Measurements from ENCODE around the gene KCNE1. TPM values are rescaled to one million over a fixed set of nuclear protein-coding genes. Genes with fewer than 3 reads are reported as not detected.

The KCNE1 gene
- total RNA-seq, 1 experiment from 2014 or later: not detected

- in situ Hi-C loops (cut with HindIII; ENCODE audit: low pct_unique_long_range_greater_than_20kb, low sequenced_read_pairs): no loop called here
- DNase-seq (ENCODE audit: low read depth, low spot score): no peak
These were observed 31.0 kb upstream of the KCNE1 start for GRCh38 chr21:34543017-34543416.

GRCh38 chr21:34540206-34540605 lies 28.2 kb upstream of the KCNE1 start:
- in situ Hi-C loops (cut with HindIII; ENCODE audit: low pct_unique_long_range_greater_than_20kb, low sequenced_read_pairs): no loop called here
- no peak for DNase-seq (ENCODE audit: low read depth, low spot score)

GRCh38 chr21:34537838-34538237 lies 25.8 kb upstream of the KCNE1 start:
- no peak for DNase-seq (ENCODE audit: low read depth, low spot score)
- in situ Hi-C loops (cut with HindIII; ENCODE audit: low pct_unique_long_range_greater_than_20kb, low sequenced_read_pairs): no loop called here

GRCh38 chr21:34536820-34537219 lies 24.8 kb upstream of the KCNE1 start:
- in situ Hi-C loops (cut with HindIII; ENCODE audit: low pct_unique_long_range_greater_than_20kb, low sequenced_read_pairs): no loop called here
- no peak for DNase-seq (ENCODE audit: low read depth, low spot score)

- in situ Hi-C loops (cut with HindIII; ENCODE audit: low pct_unique_long_range_greater_than_20kb, low sequenced_read_pairs): no loop called here
- DNase-seq (ENCODE audit: low read depth, low spot score): no peak
These were observed 24.3 kb upstream of the KCNE1 start for GRCh38 chr21:34536311-34536710.

GRCh38 chr21:34535886-34536285 lies 23.9 kb upstream of the KCNE1 start:
- in situ Hi-C loops (cut with HindIII; ENCODE audit: low pct_unique_long_range_greater_than_20kb, low sequenced_read_pairs): no loop called here
- DNase-seq (ENCODE audit: low read depth, low spot score): no peak

- in situ Hi-C loops (cut with HindIII; ENCODE audit: low pct_unique_long_range_greater_than_20kb, low sequenced_read_pairs): no loop called here
- DNase-seq (ENCODE audit: low read depth, low spot score): peak; percentile 73
These were observed 22.5 kb upstream of the KCNE1 start for GRCh38 chr21:34534522-34534921.

GRCh38 chr21:34533938-34534337 lies 21.9 kb upstream of the KCNE1 start:
- DNase-seq (ENCODE audit: low read depth, low spot score): no peak
- in situ Hi-C loops (cut with HindIII; ENCODE audit: low pct_unique_long_range_greater_than_20kb, low sequenced_read_pairs): no loop called here

- in situ Hi-C loops (cut with HindIII; ENCODE audit: low pct_unique_long_range_greater_than_20kb, low sequenced_read_pairs): no loop called here
- DNase-seq (ENCODE audit: low read depth, low spot score): no peak
These were observed 19.4 kb upstream of the KCNE1 start for GRCh38 chr21:34531399-34531798.

- in situ Hi-C loops (cut with HindIII; ENCODE audit: low pct_unique_long_range_greater_than_20kb, low sequenced_read_pairs): no loop called here
- DNase-seq (ENCODE audit: low read depth, low spot score): no peak
These were observed 18.3 kb upstream of the KCNE1 start for GRCh38 chr21:34530261-34530660.

GRCh38 chr21:34528131-34528561 lies 16.1 kb upstream of the KCNE1 start:
- no peak for DNase-seq (ENCODE audit: low read depth, low spot score)
- in situ Hi-C loops (cut with HindIII; ENCODE audit: low pct_unique_long_range_greater_than_20kb, low sequenced_read_pairs): no loop called here

GRCh38 chr21:34526618-34527290 lies 14.7 kb upstream of the KCNE1 start:
- in situ Hi-C loops (cut with HindIII; ENCODE audit: low pct_unique_long_range_greater_than_20kb, low sequenced_read_pairs): no loop called here
- DNase-seq (ENCODE audit: low read depth, low spot score): peak; percentile 96

- in situ Hi-C loops (cut with HindIII; ENCODE audit: low pct_unique_long_range_greater_than_20kb, low sequenced_read_pairs): no loop called here
- DNase-seq (ENCODE audit: low read depth, low spot score): no peak
These were observed 14.2 kb upstream of the KCNE1 start for GRCh38 chr21:34526241-34526617.

- no peak for DNase-seq (ENCODE audit: low read depth, low spot score)
- in situ Hi-C loops (cut with HindIII; ENCODE audit: low pct_unique_long_range_greater_than_20kb, low sequenced_read_pairs): no loop called here
These were observed 12.9 kb upstream of the KCNE1 start for GRCh38 chr21:34524646-34525601.

GRCh38 chr21:34523019-34523555 lies 11.1 kb upstream of the KCNE1 start:
- in situ Hi-C loops (cut with HindIII; ENCODE audit: low pct_unique_long_range_greater_than_20kb, low sequenced_read_pairs): no loop called here
- DNase-seq (ENCODE audit: low read depth, low spot score): no peak

GRCh38 chr21:34522284-34522683 lies 10.3 kb upstream of the KCNE1 start:
- DNase-seq (ENCODE audit: low read depth, low spot score): no peak
- in situ Hi-C loops (cut with HindIII; ENCODE audit: low pct_unique_long_range_greater_than_20kb, low sequenced_read_pairs): no loop called here

GRCh38 chr21:34521561-34521960 lies 9.6 kb upstream of the KCNE1 start:
- in situ Hi-C loops (cut with HindIII; ENCODE audit: low pct_unique_long_range_greater_than_20kb, low sequenced_read_pairs): no loop called here

GRCh38 chr21:34520764-34521508 lies 8.9 kb upstream of the KCNE1 start:
- DNase-seq (ENCODE audit: low read depth, low spot score): no peak

More at GRCh38 chr21:34521561-34521960, 9.6 kb upstream of the KCNE1 start:
- no peak for DNase-seq (ENCODE audit: low read depth, low spot score)

More at GRCh38 chr21:34520764-34521508, 8.9 kb upstream of the KCNE1 start:
- in situ Hi-C loops (cut with HindIII; ENCODE audit: low pct_unique_long_range_greater_than_20kb, low sequenced_read_pairs): no loop called here
